Panc1 (cell line): Measurements from ENCODE around the gene CCDC196.

ENCODE experiments used
- CTCF ChIP-seq: fragments of 450-650 bp; IDR thresholded peaks from 2 replicates; pipeline ENCODE4 v1.5.1; 2017; ENCODE audit warnings: mild to moderate bottlenecking
- POLR2AphosphoS5 ChIP-seq: IDR thresholded peaks from 2 replicates; pipeline ENCODE4 v1.6.1; 2012; ENCODE audit warnings: mild to moderate bottlenecking, low read depth, low read length, moderate library complexity
- REST ChIP-seq, 2 experiments: IDR thresholded peaks; 2 replicates each; pipeline ENCODE4 v1.6.1; 2011 to 2012; ENCODE audit warnings: low read depth in 2 of 2, control low read depth in 1 of 2, low read length in 1 of 2, mild to moderate bottlenecking in 1 of 2, moderate library complexity in 1 of 2; ENCODE audit not compliant: insufficient read depth in 1 of 2

- TF ChIP-seq CTCF: no peak
- TF ChIP-seq POLR2AphosphoS5: no peak
- TF ChIP-seq REST (IDR thresholded peaks at IDR 0.05; ENCODE audit: insufficient read depth in 1 of 2, low read depth in 2 of 2, low read length in 1 of 2): no peak
Measured at GRCh38 chr14:66483322-66483721, 2.8 kb upstream of the CCDC196 start.
